CD4-positive, alpha-beta T cell treated with Interleukin-10 for 1 hour (primary cell): ENCODE results near the gene DDX23.

Experiments
- DNase-seq: peaks from one replicate; pipeline ENCODE4 v3.0.0-alpha.2; 2020

The DDX23 gene

DNA sequence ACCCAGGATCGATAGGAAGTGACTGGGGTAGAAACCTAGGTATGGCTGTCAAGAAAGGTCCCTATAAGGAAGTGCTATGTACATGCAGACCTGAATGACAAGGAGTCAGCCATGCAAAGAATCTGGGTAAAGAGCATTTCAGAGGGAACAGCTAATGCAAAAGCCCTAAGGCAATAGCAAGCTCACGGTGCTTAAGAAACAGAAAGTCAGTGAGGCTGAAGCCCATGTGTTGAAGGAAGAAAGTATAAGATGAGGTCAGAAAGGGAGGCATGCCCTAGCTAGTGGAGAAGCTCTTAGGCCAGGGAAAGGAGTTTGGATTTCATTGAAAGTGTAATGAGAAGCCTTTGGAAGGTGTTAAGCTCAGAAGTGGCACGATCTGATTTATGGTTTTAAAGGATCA is 57.1 kb downstream of the DDX23 start:
- DNase-seq: no peak

DNA sequence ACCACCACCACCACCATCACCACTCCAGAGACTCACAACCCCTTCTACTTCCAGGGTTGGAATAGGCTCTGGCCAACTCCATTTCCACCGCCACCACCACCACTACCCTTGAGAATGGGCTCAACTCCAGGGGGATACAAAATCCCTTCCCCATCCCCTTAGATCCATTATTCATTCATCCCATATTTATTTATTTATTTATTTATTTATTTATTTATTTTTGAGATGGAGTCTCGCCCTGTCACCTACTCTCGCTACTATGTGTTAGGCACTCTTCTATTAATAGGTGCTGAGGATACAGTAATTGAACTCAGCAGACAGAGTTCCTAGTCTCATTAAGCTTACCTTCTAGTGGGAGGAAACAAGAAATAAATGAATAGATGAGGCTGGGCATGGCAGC is 58.3 kb downstream of the DDX23 start:
- no peak for DNase-seq

DNA sequence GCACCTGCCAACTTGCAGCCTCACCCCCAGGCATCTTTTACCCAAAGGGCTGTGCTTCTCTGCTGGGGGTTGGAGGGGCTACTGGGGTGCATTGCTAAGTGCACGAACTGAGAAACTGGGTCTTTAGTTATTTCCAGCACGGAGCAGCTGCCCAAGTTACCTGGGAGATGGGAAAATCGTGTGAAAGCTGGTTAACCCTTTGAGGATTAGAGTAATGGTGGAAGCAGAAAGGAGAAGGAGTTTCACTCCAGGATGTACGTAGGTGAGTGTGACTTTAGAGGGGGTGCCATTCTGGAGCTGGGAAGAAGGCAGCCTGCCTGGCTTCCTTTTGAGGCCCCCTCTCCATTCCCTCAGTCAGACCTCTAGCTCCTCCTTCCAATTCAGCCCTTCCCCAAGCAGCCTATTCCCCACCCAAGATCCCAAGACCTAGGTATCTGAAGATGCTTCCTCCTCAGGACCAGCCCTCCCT is 62.1 kb downstream of the DDX23 start:
- no peak for DNase-seq

DNA sequence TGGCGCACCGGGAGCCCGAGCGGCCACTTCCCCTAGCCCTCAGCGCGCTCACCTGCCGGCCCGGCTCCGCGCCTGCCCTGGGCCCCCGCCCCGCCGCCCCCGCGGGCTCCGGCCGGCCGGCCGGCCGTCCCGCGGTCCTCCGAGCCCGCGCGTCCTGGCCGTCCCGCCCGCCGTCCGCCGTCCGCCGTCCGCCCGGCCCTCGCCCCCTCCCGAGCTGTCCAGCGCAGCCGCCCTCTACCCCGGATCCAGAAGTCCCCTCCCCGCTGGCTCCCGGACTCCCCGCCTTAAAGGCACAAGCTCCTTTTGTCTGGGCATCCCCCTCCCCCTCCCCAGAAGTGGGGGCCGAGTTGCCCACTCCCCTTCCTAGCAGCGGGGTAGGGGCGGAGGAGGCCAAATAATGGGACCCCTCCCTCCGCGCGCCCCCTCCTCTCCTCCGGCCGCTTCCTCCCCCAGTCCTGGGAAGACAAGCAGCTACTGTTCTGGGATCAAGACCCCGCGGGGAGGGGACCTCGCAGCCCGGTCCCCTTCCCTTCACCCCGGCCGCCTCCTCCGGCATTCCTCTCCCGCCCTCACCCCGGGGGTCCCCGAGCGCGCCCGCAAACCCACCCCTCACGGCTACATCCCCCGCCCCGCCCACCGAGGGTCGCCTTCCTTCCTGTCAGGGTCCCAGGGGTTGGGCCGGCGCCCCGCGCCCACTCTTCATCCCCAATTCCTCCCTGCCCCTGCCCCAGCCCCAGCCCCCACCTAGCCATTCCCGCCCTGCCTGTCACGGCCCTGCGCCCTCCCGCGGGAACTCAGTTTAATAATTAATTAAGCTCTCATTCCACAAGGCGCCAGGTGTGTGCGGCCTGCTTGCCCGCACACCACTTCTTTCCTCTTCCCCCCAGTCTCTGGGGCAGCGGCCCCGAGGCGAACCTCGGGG is 62.8 kb downstream of the DDX23 start, which contains the start of gene ADCY6:
ADCY6 (minus strand) TSS at position 236 of the 922 bp plus-strand sequence. CDS start 5,655 bp downstream, outside the sequence.
- DNase-seq: no peak

DNA sequence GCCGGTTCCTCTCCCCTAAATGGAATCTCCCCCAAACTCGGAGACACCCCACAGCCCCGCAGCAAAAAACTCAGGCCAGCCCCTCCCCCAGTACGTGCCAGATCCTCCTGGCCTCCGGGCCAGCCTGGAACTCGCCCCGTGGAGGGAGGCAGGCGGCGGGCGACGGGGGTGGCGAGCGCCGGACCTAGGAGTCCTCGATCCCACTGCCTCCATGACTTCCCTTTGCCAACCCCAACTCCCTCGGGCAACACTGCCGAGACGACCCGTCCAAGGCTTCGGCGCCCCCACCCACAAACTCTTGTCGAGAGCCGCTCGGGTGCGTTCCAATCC is 63.5 kb downstream of the DDX23 start:
- DNase-seq: no peak

DNA sequence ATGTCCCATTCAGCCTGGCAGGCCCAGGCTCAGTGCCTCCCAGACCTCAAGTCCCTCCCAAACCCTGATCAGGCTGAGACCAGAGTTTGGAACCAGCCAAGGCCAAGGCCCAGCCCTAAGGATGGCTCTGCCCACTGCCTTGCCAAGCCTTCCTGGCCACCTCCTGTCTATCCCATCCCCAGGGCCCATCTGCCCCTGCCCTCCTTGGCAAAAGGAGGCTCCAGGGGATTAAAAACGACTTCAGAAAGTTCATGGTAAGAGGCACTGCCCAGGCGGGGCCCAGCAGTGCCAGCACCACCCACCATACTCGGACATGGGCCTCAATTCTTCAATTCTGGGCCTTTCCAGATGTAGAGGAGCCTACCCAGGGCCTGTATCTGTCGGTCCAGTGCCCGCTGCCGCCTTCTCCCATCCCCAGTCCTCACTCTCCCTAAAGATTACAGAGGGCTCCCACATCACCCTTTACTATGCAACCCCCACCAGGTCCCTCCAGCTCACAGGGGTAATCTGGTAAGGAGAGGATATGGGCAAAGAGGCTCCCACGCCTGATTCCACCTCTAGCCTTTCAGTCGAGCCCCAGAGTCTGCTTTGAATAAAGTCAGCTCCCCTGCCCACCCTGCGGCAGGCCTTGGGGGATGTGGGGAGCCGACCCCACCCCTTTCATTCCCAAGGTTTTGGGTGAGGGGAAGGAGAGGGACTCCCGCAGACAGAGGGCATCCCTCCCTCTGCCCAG is 64.0 kb downstream of the DDX23 start:
- no peak for DNase-seq

DNA sequence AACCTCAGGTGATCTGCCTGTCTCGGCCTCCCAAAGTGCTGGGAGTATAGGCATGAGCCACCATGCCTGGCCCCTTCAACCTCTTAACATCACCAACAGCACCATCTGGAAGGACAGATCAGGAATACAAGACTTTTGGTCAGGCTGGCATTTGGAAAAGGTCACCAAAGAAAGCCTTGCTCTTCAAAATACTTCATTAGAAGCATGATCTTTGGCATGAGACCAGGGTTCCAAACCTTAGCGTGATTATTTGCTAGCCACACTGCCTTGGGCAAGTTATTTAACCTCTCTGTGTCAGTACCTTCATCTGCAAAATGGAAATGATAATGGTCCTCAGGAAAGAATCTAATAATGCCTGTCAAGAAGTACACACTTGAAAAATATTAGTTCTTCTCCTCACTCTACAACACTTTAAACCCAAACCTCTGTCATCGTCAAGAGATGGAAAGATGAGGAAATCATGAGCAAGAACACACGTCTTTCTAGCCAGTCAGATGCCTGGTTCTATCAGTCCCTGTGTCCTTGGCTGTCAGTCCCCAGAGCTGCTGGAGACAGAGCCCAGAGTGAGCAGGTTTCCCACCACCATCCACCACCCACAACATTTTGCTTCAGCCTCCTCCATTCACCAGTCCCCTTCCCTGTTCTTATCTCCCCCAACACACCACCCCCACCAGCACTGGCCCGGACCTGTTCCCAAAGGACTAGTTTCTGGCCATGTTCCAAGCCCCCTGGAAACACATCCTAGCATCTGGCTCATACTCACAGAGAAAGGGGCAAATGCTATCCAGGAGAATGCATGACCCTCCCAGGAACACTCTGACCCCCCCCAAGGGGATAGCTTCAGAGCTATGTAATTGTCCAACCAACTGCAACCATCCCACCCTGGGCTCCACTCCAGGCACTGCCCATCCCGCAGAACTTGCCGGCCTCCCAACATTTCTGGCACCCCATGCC is 65.1 kb downstream of the DDX23 start:
- no peak for DNase-seq

DNA sequence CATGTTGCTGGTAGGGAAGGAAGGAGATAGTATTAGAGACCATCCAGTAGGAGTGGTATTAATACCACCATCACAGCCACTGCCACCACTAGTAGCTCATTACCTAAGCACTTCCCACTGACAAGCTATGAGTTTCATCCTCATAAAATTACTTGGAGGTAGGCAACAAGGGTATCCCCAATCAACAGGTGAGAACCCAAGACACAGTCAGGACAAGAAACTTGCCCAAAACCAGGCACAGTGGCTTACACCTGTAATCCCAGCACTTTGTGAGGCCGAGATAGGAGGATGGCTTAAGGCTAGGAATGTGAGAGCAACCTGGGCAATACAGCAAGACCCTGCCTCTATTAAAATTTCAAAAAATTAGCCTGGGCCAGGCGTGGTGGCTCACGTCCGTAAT is 68.5 kb downstream of the DDX23 start:
- DNase-seq: no peak

DNA sequence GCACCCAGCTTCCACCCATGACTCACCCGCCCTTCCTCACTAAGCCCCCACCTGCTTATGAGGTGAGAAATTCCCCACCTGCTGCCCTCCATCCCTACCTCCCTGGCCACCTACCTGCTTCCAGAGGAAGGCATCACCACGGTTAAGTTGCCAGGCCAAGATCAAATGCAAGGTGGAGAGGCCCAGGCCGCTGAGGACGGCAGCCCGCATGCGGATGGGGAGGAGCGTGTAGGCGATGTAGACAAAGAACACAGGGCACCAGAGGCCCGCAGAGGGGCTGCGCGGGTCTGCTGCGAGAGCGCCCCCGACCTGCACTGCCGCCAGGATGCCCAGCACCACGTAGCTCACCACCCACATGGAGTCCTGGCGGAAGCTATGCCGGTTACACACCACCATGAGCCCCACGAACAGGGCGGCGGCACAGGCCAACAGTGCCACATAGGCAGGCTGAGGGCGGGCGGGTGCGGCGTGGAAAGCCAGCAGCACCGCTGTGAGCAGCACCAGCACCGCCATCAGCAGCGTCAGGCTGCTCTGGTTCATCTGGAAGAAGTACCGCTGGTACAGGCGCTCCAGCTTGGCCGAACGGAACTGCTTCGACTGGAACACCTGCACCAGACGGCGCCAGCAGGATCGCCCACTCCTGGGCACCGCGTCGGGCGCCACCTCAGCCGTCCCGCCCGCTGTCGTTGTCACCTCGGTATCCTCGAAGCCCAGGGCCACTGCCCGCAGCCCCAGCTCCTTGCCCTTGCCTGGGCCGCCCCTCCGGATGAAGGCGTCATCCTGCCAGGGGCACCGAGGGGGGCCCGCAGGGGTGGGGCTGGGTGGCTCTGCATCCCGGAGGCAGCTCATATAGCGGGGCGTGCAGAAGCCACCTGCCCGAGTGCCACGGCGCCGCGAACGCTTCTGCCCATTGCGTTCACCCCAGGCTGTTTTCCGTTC is 69.2 kb downstream of the DDX23 start:
- no peak for DNase-seq

DNA sequence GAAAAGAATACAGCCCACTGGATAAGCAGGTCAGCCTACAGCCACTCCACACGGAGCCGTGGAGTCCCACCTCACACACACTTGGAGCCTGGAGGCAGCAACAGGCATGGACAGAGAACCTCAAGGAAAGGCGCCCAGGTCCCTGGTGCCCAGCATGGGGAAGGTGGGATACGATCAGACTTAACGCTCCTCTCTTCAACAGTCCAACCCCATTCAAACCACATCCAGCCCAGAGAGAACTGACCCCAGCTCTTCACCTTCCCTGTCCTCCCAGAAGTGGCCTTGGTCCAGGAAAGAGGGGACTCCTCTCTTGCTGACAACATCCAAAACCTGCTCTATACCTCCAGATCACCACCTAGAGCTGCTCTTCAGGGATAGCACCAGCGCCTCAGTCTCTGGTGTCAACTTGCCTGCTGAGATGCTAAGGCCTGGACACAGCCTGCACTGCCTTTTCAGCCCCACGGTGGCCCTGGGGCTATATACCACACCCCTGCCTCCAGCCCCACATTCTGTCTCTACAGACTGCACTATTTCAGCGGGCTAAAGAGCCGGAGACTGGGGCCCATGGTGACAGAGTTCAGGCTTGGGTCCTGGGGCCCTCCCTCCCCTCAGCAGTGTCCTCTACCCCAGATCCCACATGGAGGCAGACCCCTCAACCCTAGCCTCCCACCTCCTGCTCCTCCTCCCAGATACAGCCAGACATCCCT is 70.1 kb downstream of the DDX23 start:
- DNase-seq: no peak

DNA sequence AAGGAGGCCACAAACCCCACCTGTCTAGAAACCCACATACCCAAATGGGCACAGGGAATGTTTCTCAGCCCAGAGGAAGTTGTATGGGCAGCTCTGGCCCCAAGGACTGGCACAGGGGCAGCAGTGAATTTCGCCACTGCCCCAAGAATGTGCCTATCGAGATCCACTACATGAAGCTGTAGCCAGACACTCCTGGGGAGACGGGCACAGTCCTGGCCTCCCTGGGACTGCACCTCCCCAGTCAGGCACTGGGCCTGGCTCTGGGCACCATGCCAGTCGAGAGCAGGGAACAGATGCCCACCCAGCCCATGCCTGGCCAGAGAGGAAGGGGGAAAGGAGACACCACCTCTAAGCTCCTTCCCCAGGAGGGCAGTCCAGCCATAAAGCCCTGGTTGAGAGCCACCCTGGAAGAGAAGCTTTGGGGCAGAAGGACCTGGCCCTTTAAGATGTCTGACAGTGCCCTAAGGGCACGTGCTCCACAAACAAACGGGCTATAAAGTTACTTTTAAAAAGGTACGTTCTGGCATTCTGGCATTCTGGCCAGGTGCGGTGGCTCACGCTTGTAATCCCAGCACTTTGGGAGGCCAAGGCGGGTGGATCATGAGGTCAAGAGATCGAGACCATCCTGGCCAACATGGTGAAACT is 71.5 kb downstream of the DDX23 start:
- no peak for DNase-seq

DNA sequence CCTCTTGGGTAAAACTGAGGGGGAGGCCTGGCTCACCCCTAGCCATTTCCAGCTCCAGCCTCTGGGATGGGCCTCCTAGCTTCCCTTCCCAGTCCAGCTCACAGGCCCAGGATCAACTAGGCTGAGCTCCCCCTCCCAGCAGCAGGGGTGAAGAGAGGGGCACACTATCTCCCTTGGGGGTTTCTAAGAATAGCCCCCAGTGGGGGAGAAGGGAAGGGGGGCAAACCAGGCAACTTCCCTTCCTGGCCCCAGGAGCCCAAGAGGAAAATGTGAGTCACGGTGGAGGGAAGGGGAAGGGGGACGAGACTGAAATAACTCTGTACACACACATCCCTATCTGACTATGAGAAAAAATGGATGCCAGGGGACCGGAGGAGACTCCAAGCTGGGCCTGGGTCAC is 72.1 kb downstream of the DDX23 start:
- no peak for DNase-seq
